NCI-H526 (cell line): ENCODE results near the gene ZMYM3.
A peak's percentile ranks its signal among the peaks of the same experiment; 100 is the strongest.
"Not testable (repeated sequence)": the region's sequence is repeated elsewhere in the genome, so short reads cannot be mapped to it uniquely, and the experiment has no call there.

Experiments used
- DNase-seq, 2 experiments: peaks; one replicate each; lab custom pipeline; 2025; lab: John Stamatoyannopoulos, UW

Gene ZMYM3

DNA sequence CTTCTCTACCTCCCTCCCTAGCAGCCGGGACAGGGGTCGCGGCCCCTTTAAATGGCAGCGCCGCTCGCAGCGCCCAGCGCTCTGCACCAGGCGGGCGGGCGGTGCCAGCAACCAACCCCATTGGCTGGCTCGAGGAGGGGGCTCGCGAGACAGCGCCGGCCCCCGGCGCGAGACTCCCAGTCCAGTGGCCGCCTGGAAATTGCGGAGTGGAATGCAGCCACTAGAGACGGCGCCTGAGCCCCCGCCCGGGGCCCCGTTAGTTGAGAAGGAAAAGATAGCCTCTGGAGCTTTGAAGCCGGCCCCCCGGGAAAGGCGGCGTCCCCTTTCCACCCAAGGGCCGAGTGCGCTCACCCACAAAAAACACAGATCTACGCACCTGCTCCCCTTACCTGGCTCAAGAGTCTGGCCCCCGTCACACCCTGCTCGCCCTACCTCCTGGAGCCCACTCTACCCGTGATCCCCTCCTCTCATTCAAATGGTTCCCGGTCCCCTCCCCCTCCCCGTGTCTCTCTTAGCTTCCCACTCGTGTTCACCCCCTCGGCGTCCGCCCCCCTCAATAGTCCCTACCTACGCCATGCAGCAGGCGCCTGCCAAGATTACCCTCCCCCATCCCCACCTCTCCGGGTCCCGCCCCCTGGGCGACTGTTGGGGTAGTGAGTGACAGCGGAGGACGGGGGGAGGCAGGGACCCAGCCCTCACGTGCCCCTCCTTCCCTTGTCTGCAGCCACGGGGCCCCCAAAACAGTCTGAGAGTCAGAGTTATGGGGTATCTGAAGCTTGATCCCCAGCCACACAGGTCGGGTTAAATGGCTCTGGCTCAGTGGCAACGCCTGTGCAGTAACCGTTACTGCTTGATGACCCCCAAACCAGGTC lies at the start of gene ZMYM3:
ZMYM3 (minus strand) TSS at position 49 of the 872 bp plus-strand sequence. CDS start 885 bp downstream, outside the sequence.
- peak; percentile 70 to 93 for DNase-seq

GRCh38 chrX:71302461-71303213 lies 48.7 kb upstream of the ZMYM3 start:
- DNase-seq = no peak

- DNase-seq = peak in 1 of 2 experiments; percentile 6
Measured at GRCh38 chrX:71301195-71301924, 47.4 kb upstream of the ZMYM3 start, which contains the start of gene ITGB1BP2. ITGB1BP2 (plus strand) TSS chrX:71301750; CDS start chrX:71301807, 57 bp downstream.

DNA sequence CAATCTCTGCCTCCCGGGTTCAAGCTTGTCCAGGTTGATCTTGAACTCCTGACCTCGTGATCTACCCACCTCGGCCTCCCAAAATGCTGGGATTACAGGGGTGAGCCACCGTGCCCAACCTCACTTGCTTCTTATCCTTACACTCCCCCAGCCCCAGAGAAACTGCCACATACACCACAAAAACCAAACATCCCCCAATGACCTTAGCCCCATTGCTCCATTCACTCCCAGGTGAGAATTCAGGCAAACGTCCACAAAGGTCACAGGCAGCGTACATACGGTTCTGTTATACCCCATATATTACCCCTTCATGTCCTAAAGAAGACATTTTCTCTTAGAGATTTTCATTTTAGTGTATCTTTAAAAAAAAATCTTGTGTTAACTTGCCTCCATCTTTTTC lies 46.6 kb upstream of the ZMYM3 start:
- not testable (repeated sequence) for DNase-seq

GRCh38 chrX:71300064-71300463 lies 46.1 kb upstream of the ZMYM3 start:
- not testable (repeated sequence) for DNase-seq

GRCh38 chrX:71298119-71298518 lies 44.2 kb upstream of the ZMYM3 start:
- DNase-seq = no peak

DNA sequence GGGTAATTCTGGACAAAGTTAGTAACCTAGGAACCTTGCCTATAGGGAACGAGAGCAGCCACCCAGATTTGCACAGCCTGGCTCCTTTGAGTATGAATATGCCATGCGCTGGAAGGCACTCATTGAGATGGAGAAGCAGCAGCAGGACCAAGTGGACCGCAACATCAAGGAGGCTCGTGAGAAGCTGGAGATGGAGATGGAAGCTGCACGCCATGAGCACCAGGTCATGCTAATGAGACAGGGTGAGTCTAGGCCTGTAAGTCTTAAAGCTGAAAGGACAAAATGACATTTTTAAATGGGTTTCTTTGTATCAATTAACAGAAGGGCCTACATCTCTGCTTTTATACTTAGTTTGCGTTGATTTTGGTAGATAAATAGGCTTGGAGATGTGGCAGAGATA lies 42.9 kb upstream of the ZMYM3 start:
- no peak for DNase-seq

GRCh38 chrX:71292669-71293365 lies 38.9 kb upstream of the ZMYM3 start:
- no peak for DNase-seq

- no peak for DNase-seq
Measured at GRCh38 chrX:71291381-71291780, 37.4 kb upstream of the ZMYM3 start.

- DNase-seq = no peak
Measured at GRCh38 chrX:71285929-71286328, 32.0 kb upstream of the ZMYM3 start.

DNA sequence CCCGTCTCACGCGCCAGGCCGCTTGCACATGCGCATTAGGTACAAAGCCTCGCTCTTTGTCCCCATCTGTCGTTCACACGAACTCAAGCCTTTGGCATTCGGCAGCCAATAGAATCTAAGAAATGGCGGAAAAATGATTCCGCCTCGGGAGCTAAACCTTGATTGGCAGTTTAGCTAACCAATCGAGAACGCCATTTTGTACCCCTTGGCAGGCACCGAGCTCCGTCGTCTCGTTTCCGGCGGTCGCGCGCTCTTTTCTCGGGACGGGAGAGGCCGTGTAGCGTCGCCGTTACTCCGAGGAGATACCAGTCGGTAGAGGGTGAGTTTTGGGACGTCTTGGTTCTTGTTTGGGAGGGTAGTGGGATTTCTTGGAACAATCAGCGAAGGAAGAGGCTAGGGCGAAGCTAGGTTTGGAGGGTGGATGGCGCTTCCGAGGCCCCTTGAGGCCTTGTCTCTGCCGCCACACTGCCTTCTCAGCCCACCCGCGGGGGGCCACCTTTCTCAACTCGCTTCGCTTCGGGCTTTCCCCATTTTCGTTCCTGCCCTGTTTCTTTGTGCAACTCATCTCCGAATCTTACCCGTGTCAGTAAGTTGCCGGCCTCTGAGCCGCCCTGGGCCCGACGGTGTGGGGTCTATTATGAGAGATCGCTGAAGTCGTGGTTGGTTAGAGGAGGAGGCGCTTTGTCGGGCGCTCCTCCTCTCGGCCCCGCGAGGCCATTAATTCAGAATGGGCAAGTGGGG lies 29.6 kb upstream of the ZMYM3 start, which contains the start of gene NONO:
NONO (plus strand) TSS at position 233 of the 741 bp plus-strand sequence. CDS start 7,003 bp downstream, outside the sequence.
- peak; percentile 98 for DNase-seq

DNA sequence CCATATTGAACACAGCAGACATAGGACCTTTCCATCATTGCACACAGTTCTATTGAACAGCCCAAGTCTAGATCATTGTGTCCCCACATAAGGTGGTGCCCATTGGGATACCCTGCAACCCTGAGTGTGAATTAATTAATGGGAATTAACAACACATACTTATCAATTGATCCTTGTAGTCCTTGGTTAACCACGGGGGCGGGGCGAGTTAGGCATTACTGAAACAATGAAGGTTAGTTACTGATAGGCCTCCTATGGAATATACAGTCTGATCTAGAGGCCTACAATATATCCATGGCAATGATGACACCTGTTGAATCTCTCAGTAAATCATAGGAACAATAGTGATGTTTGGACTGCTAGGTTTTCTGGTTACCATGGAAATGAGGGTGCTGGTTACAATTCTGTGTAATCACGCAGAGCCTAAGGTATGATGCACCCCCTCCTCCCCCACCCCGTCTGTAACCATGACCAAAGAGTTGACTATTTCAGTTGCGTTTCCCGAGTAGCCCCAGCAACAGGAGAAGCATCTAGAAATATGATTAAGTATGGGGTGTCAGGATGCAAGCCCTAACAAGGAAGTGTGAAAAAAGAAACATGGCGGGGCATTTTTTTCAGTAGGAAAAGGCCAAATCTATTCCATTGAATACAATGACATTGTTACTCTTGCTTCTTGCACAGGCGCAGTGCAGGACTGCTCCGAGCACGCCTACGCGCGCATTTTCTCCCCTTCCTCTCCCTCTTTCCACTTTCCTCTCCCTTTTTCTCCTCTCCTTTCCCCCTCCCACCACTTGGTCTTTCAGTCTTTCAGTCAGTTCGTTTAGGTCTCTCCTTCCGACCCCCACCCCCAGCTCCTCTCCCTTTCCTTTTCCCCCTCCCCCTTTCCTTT lies 28.8 kb upstream of the ZMYM3 start:
- no peak for DNase-seq

- DNase-seq = not testable (repeated sequence)
Measured at GRCh38 chrX:71281300-71281699, 27.4 kb upstream of the ZMYM3 start.

- DNase-seq = not testable (repeated sequence)
Measured at GRCh38 chrX:71272313-71272712, 18.4 kb upstream of the ZMYM3 start.

GRCh38 chrX:71269801-71270395 lies 16.0 kb upstream of the ZMYM3 start:
- no peak for DNase-seq

GRCh38 chrX:71268624-71269023 lies 14.7 kb upstream of the ZMYM3 start:
- DNase-seq = not testable (repeated sequence)

DNA sequence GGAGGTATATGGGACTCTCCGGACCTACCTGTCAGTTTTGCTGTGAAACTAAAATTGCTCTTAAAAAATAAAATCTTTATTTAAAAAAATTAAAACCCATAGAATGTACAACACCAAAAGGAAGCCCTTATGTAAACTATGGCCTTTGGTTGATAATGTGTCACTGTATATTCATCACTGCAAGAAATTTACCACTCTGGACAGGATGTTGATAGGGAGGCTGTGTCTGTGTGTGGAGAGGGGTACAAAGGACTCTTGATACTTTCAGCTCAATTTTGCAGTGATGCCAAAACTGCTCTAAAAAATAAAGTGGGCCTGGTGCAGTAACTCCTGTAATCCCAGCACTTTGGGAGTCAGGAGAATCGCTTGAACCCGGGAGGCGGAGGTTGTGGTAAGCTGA lies 2.9 kb upstream of the ZMYM3 start:
- DNase-seq = no peak

- no peak for DNase-seq
Measured at GRCh38 chrX:71256051-71256450, 2.1 kb upstream of the ZMYM3 start.
